GM23338 (cell line): Measurements from ENCODE around the gene EFNA4. TPM values are rescaled to one million over a fixed set of nuclear protein-coding genes. Genes with fewer than 3 reads are reported as not detected.

Experiments used
- ATAC-seq: fragments of 200-7000 bp; cut with Tn5 transposase; 3 replicates; pipeline ENCODE4 v1.9.1; 2020
- DNase-seq: peaks from one replicate; pipeline ENCODE4 v3.0.0-alpha.2; 2015; ENCODE audit warnings: low spot score
- H2AFZ ChIP-seq: fragments of 200-600 bp; sonication (generic); 2 replicates; pipeline ENCODE4 v1.8.0; 2016; ENCODE audit warnings: antibody characterized with exemption, mild to moderate bottlenecking, moderate library complexity
- H3F3A ChIP-seq: fragments of 200-600 bp; sonication (generic); replicated peaks from 2 replicates; pipeline ENCODE4 v1.8.0; 2017; ENCODE audit warnings: antibody characterized with exemption, mixed run types, low read depth
- H3K27ac ChIP-seq: fragments of 200-600 bp; sonication (generic); 2 replicates; pipeline ENCODE4 v1.6.1; 2016; ENCODE audit warnings: low read depth
- H3K27me3 ChIP-seq: fragments of 200-600 bp; sonication (generic); 2 replicates; pipeline ENCODE4 v1.8.0; 2016; ENCODE audit warnings: mild to moderate bottlenecking, mixed run types, moderate library complexity; ENCODE audit not compliant: insufficient read depth
- H3K36me3 ChIP-seq: fragments of 200-600 bp; sonication (generic); 2 replicates; pipeline ENCODE4 v1.8.0; 2016; ENCODE audit warnings: mild to moderate bottlenecking; ENCODE audit not compliant: insufficient read depth
- H3K4me1 ChIP-seq: fragments of 200-600 bp; sonication (generic); 2 replicates; pipeline ENCODE4 v1.8.0; 2016; ENCODE audit warnings: mild to moderate bottlenecking, moderate library complexity; ENCODE audit not compliant: insufficient read depth
- H3K4me2 ChIP-seq: fragments of 200-600 bp; sonication (generic); 2 replicates; pipeline ENCODE4 v1.7.1; 2017; ENCODE audit warnings: mixed run types
- H3K4me3 ChIP-seq: fragments of 200-600 bp; sonication (generic); 2 replicates; pipeline ENCODE4 v1.6.1; 2016; ENCODE audit warnings: mixed run types
- H3K79me2 ChIP-seq: fragments of 200-600 bp; sonication (generic); replicated peaks from 2 replicates; pipeline ENCODE4 v1.8.0; 2017; ENCODE audit warnings: mild to moderate bottlenecking; ENCODE audit not compliant: insufficient read depth
- H3K9me2 ChIP-seq: fragments of 200-600 bp; sonication (generic); 2 replicates; pipeline ENCODE4 v1.8.0; 2017; ENCODE audit not compliant: insufficient read depth
- H4K20me1 ChIP-seq: fragments of 200-600 bp; sonication (generic); replicated peaks from 2 replicates; pipeline ENCODE4 v1.8.0; 2017; ENCODE audit warnings: mild to moderate bottlenecking; ENCODE audit not compliant: insufficient read depth
- H3K27ac Mint-ChIP-seq: 2 replicates; pipeline ENCODE4 v1.8.0; 2020; ENCODE audit warnings: inconsistent platforms, mild to moderate bottlenecking, moderate library complexity, mixed read lengths
- H3K27me3 Mint-ChIP-seq: 3 replicates; pipeline ENCODE4 v1.8.0; 2022; ENCODE audit warnings: low read depth, mild to moderate bottlenecking, moderate library complexity, mixed read lengths, inconsistent platforms; ENCODE audit not compliant: insufficient read depth, poor library complexity
- H3K36me3 Mint-ChIP-seq: 3 replicates; pipeline ENCODE4 v1.8.0; 2021; ENCODE audit warnings: low read depth, mild to moderate bottlenecking, inconsistent platforms, moderate library complexity, mixed read lengths
- H3K4me1 Mint-ChIP-seq: 3 replicates; pipeline ENCODE4 v1.8.0; 2020; ENCODE audit warnings: mild to moderate bottlenecking, inconsistent platforms, mixed read lengths
- H3K4me3 Mint-ChIP-seq: 3 replicates; pipeline ENCODE4 v1.8.0; 2021; ENCODE audit warnings: moderate library complexity, mild to moderate bottlenecking, inconsistent platforms, mixed read lengths
- H3K9me3 Mint-ChIP-seq: 3 replicates; pipeline ENCODE4 v1.8.0; 2020; ENCODE audit warnings: moderate library complexity, mild to moderate bottlenecking, inconsistent platforms, mixed read lengths
- CREB1 ChIP-seq: fragments of 250-450 bp; sonication (Bioruptor Pico); IDR thresholded peaks from 2 replicates; pipeline ENCODE4 v1.5.0; 2020; ENCODE audit warnings: low read depth, mild to moderate bottlenecking, moderate library complexity
- EZH2phosphoT487 ChIP-seq: fragments of 200-600 bp; sonication (generic); IDR thresholded peaks from one replicate; pipeline ENCODE4 v1.8.1; 2018; ENCODE audit warnings: antibody characterized with exemption; ENCODE audit not compliant: unreplicated experiment
- POLR2AphosphoS5 ChIP-seq: IDR thresholded peaks from 2 replicates; pipeline ENCODE4 v1.6.1; 2016; ENCODE audit warnings: antibody characterized with exemption, low read depth
- STAT1 ChIP-seq: IDR thresholded peaks from one replicate; pipeline ENCODE4 v1.6.1; 2016; ENCODE audit warnings: antibody characterized with exemption; ENCODE audit not compliant: unreplicated experiment
- ZNF114 ChIP-seq: fragments of 250-450 bp; sonication (Bioruptor Pico); IDR thresholded peaks from 2 replicates; pipeline ENCODE4 v1.5.0; 2020; ENCODE audit warnings: mild to moderate bottlenecking, moderate library complexity
- ZNF331 ChIP-seq: fragments of 250-450 bp; sonication (Bioruptor Pico); IDR thresholded peaks from 2 replicates; pipeline ENCODE4 v1.5.0; 2020; ENCODE audit warnings: low read depth, mild to moderate bottlenecking, moderate library complexity
- ZNF462 ChIP-seq: fragments of 250-450 bp; sonication (Bioruptor Pico); IDR thresholded peaks from 2 replicates; pipeline ENCODE4 v1.5.0; 2020; ENCODE audit warnings: mild to moderate bottlenecking, moderate library complexity
- polyA plus RNA-seq: library from polyadenylated mRNA; unstranded; fragments of >200 nt; fragmentation: Nextera tagmentation; extraction: Ambion mirVana; gene quantifications from 2 replicates; pipeline ENCODE4 v1.2.1, GENCODE V29; 2016
- total RNA-seq: library from RNA; depleted of rRNA; stranded (reverse); fragments of >200 nt; shearing (Covaris generic); gene quantifications from 2 replicates; pipeline ENCODE4 v1.2.3, GENCODE V29; 2014
- TF ChIP-seq, protein P1 (sequence below): IDR thresholded peaks from 2 replicates; pipeline ENCODE4 v1.6.1; 2016; ENCODE audit warnings: antibody characterized with exemption
- TF ChIP-seq, protein P2 (sequence below), 2 experiments: fragments of 200-600 bp in 1 of 2; sonication (generic) in 1 of 2; conservative IDR thresholded peaks; 2 replicates each; pipeline versions ENCODE4 v1.5.1 to v1.6.1; 2016 to 2017; ENCODE audit warnings: antibody characterized with exemption in 2 of 2, low read depth in 2 of 2, mild to moderate bottlenecking in 2 of 2, moderate library complexity in 1 of 2

EFNA4 gene
- total and polyA plus RNA-seq, 2 experiments from 2014 or later, result 11.1 to 22.9 TPM

- Histone ChIP-seq H3K27ac (no peak overlapping the region), H4K20me1 (no peaks in the 10 kb centered on the region), H3K36me3 (no peaks in the 10 kb centered on the region), H3K4me3 (no peak overlapping the region), H3K79me2 (no peaks in the 10 kb centered on the region), H2AFZ (no peak overlapping the region), H3K27me3 (no peaks in the 10 kb centered on the region), H3F3A (0 out of 2 replicates have a peak, but pooled peaks cover under 1% of the 10 kb centered on the region), H3K4me1 (no peaks in the 10 kb centered on the region), H3K4me2 (no peak overlapping the region), H3K9me2 (no peaks in the 10 kb centered on the region)
- ATAC-seq (no peak), DNase-seq (no peak)
- Mint-ChIP-seq H3K4me1 (peaks cover 1% of the 10 kb centered on the region), H3K4me3 (no peak overlapping the region), H3K9me3 (no peaks in the 10 kb centered on the region), H3K27ac (no peak overlapping the region), H3K27me3 (peaks cover 12% of the 10 kb centered on the region), H3K36me3 (no peaks in the 10 kb centered on the region)
- TF ChIP-seq, protein P1, sequence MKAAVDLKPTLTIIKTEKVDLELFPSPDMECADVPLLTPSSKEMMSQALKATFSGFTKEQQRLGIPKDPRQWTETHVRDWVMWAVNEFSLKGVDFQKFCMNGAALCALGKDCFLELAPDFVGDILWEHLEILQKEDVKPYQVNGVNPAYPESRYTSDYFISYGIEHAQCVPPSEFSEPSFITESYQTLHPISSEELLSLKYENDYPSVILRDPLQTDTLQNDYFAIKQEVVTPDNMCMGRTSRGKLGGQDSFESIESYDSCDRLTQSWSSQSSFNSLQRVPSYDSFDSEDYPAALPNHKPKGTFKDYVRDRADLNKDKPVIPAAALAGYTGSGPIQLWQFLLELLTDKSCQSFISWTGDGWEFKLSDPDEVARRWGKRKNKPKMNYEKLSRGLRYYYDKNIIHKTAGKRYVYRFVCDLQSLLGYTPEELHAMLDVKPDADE, result no peak
- TF ChIP-seq CREB1 (no peak), POLR2AphosphoS5 (no peak), EZH2phosphoT487 (no peak), ZNF331 (CRISPR knock-in tag) (no peak), STAT1 (no peak)
- TF ChIP-seq, protein P2, sequence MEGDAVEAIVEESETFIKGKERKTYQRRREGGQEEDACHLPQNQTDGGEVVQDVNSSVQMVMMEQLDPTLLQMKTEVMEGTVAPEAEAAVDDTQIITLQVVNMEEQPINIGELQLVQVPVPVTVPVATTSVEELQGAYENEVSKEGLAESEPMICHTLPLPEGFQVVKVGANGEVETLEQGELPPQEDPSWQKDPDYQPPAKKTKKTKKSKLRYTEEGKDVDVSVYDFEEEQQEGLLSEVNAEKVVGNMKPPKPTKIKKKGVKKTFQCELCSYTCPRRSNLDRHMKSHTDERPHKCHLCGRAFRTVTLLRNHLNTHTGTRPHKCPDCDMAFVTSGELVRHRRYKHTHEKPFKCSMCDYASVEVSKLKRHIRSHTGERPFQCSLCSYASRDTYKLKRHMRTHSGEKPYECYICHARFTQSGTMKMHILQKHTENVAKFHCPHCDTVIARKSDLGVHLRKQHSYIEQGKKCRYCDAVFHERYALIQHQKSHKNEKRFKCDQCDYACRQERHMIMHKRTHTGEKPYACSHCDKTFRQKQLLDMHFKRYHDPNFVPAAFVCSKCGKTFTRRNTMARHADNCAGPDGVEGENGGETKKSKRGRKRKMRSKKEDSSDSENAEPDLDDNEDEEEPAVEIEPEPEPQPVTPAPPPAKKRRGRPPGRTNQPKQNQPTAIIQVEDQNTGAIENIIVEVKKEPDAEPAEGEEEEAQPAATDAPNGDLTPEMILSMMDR (conservative IDR thresholded peaks at IDR 0.05; ENCODE audit: low read depth in 2 of 2), result no peak
These were observed 24.8 kb upstream of the EFNA4 start for GRCh38 chr1:155038602-155039307.

GRCh38 chr1:155039308-155039669 lies 24.3 kb upstream of the EFNA4 start:
- H3K4me1 Mint-ChIP-seq, result peaks cover 5% of the 10 kb centered on the region
- no peaks in the 10 kb centered on the region for H3K9me3 Mint-ChIP-seq
- H3K4me3 Mint-ChIP-seq, result no peak overlapping the region
- no peak for TF ChIP-seq ZNF462 (CRISPR knock-in tag)
- TF ChIP-seq STAT1, result no peak
- TF ChIP-seq CREB1, result no peak
- no peak for TF ChIP-seq ZNF114 (CRISPR knock-in tag)
- TF ChIP-seq, protein P2 (conservative IDR thresholded peaks at IDR 0.05; ENCODE audit: low read depth in 2 of 2), result no peak
- no peak for TF ChIP-seq ZNF331 (CRISPR knock-in tag)

More at GRCh38 chr1:155039308-155039669, 24.3 kb upstream of the EFNA4 start:
- Histone ChIP-seq H3K4me2 (no peak overlapping the region), H4K20me1 (no peaks in the 10 kb centered on the region), H3K27ac (no peak overlapping the region), H3K4me3 (no peak overlapping the region), H3K9me2 (no peaks in the 10 kb centered on the region), H3K4me1 (no peaks in the 10 kb centered on the region), H3F3A (0 out of 2 replicates have a peak, but pooled peaks cover 3% of the 10 kb centered on the region), H3K79me2 (no peaks in the 10 kb centered on the region), H3K36me3 (no peaks in the 10 kb centered on the region), H2AFZ (no peak overlapping the region), H3K27me3 (no peaks in the 10 kb centered on the region)
- Mint-ChIP-seq H3K27ac (no peak overlapping the region), H3K36me3 (no peaks in the 10 kb centered on the region), H3K27me3 (peaks cover 12% of the 10 kb centered on the region)
- DNase-seq, result no peak
- ATAC-seq, result no peak
